HG03354 (cell line): Measurements from ENCODE around the gene C15orf61.

Source experiments
- ATAC-seq: cut with Tn5 transposase; IDR thresholded peaks from one replicate; pipeline ENCODE4 v1.9.1; 2021; ENCODE audit warnings: mild to moderate bottlenecking; ENCODE audit not compliant: unreplicated experiment, poor library complexity, severe bottlenecking

Gene C15orf61

GRCh38 chr15:67521029-67521782 lies at the start of gene C15orf61:
Gene C15orf61 (plus strand): TSS chr15:67521131. CDS start chr15:67521249, 118 bp downstream.
- peak; percentile 80 for ATAC-seq

DNA sequence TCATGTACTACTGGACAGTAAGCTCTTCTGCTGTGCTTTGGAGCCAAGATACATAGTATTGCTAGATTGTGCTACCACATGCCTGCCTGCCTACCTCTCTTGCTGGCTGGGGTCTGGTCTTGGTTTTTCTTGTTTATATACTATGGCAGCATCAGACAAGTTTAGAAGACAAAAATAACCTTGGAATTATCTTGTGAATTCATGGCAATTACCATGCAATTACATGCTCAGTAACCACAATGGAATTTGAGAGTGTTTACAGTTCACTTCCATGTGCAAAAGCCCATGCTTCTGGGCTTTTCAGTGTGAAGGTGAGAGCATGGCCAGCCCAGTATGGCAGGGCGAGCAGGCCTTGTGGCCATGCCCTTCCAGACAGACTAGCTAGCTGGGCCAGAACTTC lies 48.0 kb upstream of the C15orf61 start:
- no peak for ATAC-seq

- no peak for ATAC-seq
These were observed 46.4 kb upstream of the C15orf61 start for GRCh38 chr15:67474405-67475110.

DNA sequence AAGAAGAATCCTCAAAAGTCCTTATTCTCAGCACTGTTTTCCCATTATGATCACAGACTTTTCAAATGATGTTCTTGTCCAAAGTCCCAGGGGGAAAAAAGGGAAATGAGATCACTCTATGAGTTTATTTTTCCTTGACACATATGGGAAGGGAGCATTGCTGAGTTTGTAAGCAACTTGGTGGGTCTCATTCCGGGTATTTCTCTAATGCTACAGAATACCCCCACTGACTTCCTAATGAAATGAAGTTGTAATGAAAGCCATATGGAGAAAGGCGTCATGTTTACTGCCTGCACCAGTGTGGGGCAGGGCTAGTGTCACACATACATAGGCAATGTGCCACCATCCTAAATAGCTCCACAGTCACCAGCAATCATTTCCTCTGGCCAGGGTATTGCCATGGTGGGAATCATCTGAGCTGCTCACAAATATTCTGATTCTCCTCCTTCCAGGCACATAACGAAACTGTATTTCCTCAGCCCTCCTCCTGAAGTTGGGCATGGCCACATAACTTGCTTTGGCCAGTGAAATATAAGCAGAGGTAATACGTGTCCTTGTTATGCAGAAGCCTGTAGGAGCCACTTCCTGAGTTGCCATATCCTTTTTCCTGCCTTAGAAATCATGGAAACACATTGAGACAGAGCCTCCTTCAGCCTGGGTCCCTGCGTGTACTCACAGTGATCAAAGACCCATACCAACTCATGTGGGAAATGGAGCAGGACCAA lies 41.0 kb upstream of the C15orf61 start:
- ATAC-seq: no peak

GRCh38 chr15:67480741-67481140 lies 40.2 kb upstream of the C15orf61 start:
- ATAC-seq: no peak

DNA sequence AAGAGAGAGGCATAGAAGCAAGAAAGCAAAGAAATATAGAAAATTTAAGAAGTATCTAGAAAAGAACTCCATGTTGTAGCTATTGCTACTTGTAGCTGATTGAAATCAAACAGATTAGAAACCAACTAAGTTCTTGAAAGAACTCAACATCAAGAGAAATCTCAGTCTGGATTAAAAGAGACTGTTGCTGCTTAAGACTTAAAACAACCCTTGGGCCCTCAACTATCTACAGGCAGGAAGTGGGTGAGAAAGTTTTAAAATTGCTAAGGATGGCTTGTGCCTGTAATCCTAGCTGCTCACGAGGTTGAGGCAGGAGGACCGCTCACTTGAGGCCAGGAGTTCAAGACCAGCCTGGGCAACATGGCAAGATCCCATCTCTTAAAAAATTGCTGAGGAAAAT lies 39.3 kb upstream of the C15orf61 start:
- no peak for ATAC-seq

DNA sequence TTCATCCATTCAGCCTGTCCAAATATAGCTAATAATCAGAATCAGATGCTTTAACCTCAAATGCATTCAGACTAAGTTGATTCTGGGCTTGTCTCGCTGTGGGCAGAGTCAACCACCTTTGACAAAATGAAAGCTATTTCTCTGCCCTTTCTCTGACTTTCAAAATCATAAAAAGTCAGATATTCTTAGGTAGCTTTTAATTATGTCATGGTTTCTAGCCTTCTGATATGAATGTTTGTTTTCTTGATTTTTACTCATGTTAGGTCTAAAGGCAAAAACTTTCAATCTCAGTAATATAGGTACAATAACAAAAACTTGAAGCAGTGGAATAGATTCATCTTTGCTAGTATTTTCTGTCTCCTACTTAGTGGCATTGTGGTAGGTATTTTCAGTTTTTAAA lies 25.3 kb upstream of the C15orf61 start:
- no peak for ATAC-seq

- ATAC-seq: no peak
These were observed 19.6 kb upstream of the C15orf61 start for GRCh38 chr15:67501177-67501835.

DNA sequence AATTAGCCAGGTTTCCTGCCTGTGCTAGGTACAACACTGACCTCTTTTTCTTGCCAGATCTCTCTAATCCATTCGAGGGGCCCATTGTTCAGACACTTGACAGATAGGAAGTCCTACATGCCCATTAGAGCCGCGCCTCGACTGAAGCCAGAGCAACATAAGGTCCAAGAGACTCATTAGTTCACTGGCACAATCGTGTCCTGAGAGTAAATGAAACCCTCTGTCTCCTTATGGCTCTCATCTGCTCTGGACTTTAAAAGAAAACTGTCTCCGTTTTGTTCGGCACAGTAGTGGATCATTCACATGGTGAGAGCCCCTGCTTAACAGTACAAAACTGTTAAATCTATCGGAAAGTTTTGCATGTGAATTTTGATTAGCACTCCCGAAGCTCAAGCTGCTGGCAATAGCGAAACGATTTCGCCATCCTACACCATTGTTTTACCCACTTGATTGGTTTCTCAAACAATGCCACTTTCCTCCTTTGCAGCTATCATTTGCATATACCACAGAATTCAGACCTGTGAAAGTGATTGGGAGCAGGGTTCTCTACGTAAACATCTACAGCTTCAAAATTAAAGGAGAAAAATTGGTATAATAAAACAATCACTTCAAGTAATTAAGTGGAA lies 19.0 kb upstream of the C15orf61 start:
- no peak for ATAC-seq

DNA sequence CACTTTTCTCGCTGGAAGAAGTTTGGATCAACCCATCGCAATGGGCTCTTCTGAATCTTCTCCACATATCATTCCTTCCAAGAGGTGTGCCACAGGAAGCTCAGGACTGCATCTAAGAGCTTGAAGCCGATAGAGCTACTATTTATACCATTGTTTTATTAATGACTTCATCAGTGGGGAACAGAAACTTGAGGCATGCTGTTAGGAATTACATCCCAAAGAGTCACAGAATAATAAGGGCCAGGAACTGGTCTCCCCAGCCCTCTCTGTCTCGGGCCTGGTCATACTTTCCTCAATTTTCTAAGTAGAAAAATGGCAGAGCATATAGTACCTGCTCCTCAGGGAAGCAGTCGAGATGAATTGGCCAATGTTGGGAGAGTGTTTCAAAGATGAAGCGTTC lies 16.9 kb upstream of the C15orf61 start:
- ATAC-seq: no peak

DNA sequence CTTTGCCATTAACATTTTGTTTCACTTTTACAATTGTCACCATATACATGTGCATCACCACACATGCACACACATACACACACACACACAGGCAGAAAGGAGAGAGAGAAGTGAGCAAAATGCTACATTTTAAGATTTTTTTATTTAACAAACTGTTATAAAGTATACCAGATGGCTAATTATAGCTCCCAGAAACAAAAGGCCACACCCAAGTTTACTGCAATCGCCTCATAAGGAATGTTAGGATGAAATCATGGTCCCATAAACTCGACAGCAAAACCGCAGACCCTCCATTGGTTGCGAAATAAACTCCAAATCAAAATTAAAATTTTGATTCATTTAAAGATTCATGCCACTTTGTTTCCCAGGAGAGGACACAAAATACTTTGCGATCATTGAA lies 16.1 kb upstream of the C15orf61 start:
- no peak for ATAC-seq

GRCh38 chr15:67505675-67506572 lies 15.0 kb upstream of the C15orf61 start:
- ATAC-seq: no peak

GRCh38 chr15:67506775-67507747 lies 13.9 kb upstream of the C15orf61 start:
- ATAC-seq: no peak

DNA sequence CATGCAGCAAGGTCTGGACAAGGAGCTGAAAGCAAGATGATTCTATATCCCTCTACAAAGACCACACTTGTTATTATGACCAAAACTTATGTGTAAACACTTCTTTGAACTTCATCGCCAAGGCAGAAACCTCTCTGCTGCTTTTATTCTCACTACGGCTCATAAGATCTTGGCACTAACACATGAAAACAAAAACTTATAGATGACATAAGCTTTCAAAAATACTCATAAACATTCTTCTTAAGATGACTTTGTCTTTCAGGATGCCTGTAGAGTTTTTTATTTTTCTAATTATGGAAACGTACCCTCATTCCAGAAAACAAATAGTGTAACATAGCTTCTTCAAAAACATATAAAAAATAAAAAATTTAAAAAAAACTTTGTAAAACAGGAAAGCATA lies 12.5 kb upstream of the C15orf61 start:
- no peak for ATAC-seq

GRCh38 chr15:67509918-67510317 lies 11.0 kb upstream of the C15orf61 start:
- ATAC-seq: no peak

DNA sequence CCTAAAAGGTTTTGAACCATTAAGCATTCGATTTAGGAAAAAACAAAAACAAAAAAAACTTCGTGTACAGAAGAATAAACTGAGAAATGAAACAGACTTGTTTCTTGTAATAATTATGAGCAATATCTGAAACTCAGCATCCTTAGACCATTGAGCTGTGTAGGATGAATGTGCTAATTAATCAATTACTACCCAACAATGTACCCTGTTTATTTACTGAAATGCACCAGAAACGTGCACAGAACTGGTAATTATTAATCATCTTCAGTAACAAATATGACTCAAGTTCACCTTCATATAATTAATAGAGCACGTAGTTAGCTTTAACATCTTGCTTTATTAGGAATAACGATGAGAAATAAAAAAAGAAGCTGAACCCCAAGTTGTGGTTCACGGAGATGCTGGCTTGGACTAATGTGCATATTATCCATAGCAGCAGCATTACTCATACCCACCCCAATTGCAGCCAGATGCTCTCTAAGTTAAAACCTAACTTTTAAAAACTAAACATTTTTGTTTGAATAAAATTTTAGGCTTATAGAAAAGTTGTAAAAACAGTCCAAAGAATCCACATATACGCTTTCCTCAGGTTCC lies 10.2 kb upstream of the C15orf61 start:
- peak; percentile 61 for ATAC-seq

DNA sequence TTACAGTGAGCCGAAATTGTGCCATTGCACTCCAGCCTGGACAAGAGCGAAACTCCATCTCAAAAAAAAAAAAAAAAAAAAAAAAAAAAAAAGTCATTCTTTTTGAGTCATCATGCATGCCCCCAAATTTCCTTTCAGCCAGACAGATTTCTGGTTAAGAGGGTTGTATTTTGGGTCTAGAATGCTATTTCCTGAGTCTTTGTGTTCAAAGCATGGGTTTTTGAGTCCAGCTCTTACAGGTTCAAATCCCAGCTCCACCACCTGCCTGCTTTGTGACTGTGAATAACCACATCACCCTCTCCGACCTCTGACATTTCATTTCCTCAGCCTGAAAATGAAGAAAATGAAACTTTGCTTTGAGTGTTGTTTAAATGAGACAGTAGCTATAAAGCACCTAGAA lies 9.3 kb upstream of the C15orf61 start:
- no peak for ATAC-seq
